ENCODE results near the gene EBLN2. TPM values are rescaled to one million over a fixed set of nuclear protein-coding genes. Genes with fewer than 3 reads are reported as not detected.
A peak's percentile ranks its signal among the peaks of the same experiment; 100 is the strongest.

Gene EBLN2
- total RNA-seq, 1 experiment from 2014 or later, result 5.5 TPM

GRCh38 chr3:73094129-73094528 lies 32.7 kb downstream of the EBLN2 start:
- Mint-ChIP-seq H3K4me1 (ENCODE audit: insufficient read depth, unreplicated experiment) (peaks cover 6% of the 10 kb centered on the region), H3K9me3 (ENCODE audit: unreplicated experiment) (no peaks in the 10 kb centered on the region), H3K36me3 (ENCODE audit: insufficient read depth, unreplicated experiment) (no peaks in the 10 kb centered on the region), H3K4me3 (ENCODE audit: unreplicated experiment) (peak overlapping the region; percentile 33), H3K27me3 (ENCODE audit: insufficient read depth, unreplicated experiment) (no peaks in the 10 kb centered on the region), H3K27ac (ENCODE audit: low read depth, unreplicated experiment) (no peak overlapping the region)
- CTCF ChIA-PET, result interaction anchor here (0.6 to 9.4 kb wide), 4 partner anchors 30 to 1267 kb away, joined by 3 to 151 read pairs (median 70); no protein-coding TSS in a partner anchor
- TF ChIP-seq, protein P1, sequence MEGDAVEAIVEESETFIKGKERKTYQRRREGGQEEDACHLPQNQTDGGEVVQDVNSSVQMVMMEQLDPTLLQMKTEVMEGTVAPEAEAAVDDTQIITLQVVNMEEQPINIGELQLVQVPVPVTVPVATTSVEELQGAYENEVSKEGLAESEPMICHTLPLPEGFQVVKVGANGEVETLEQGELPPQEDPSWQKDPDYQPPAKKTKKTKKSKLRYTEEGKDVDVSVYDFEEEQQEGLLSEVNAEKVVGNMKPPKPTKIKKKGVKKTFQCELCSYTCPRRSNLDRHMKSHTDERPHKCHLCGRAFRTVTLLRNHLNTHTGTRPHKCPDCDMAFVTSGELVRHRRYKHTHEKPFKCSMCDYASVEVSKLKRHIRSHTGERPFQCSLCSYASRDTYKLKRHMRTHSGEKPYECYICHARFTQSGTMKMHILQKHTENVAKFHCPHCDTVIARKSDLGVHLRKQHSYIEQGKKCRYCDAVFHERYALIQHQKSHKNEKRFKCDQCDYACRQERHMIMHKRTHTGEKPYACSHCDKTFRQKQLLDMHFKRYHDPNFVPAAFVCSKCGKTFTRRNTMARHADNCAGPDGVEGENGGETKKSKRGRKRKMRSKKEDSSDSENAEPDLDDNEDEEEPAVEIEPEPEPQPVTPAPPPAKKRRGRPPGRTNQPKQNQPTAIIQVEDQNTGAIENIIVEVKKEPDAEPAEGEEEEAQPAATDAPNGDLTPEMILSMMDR (IDR thresholded peaks at IDR 0.05; ENCODE audit: unreplicated experiment), result peak; percentile 31
- peak; percentile 65 for DNase-seq (ENCODE audit: unreplicated experiment)
- intact Hi-C loops (cut with micrococcal nuclease), result no loop called here
- POLR2A ChIA-PET, result interaction anchor here (0.6 kb wide), 1 partner anchor 387 kb away, joined by 3 read pairs; no protein-coding TSS in a partner anchor
- no TSS peak for BruUV-seq (replicated peaks)

GRCh38 chr3:73094951-73095350 lies 33.5 kb downstream of the EBLN2 start:
- ChIA-PET POLR2A (interaction anchor here (0.6 kb wide), 1 partner anchor 386 kb away, joined by 3 read pairs; no protein-coding TSS in a partner anchor), CTCF (interaction anchor here (0.7 to 9.4 kb wide), 10 partner anchors 10 to 424 kb away, joined by 3 to 151 read pairs (median 3); no protein-coding TSS in a partner anchor)
- Mint-ChIP-seq H3K4me3 (ENCODE audit: unreplicated experiment) (no peak overlapping the region), H3K9me3 (ENCODE audit: unreplicated experiment) (no peaks in the 10 kb centered on the region), H3K36me3 (ENCODE audit: insufficient read depth, unreplicated experiment) (no peaks in the 10 kb centered on the region), H3K27ac (ENCODE audit: low read depth, unreplicated experiment) (no peak overlapping the region), H3K27me3 (ENCODE audit: insufficient read depth, unreplicated experiment) (no peaks in the 10 kb centered on the region), H3K4me1 (ENCODE audit: insufficient read depth, unreplicated experiment) (peaks cover 6% of the 10 kb centered on the region)
- intact Hi-C loops (cut with micrococcal nuclease), result no loop called here
- BruUV-seq (replicated peaks), result no TSS peak
- TF ChIP-seq, protein P1 (IDR thresholded peaks at IDR 0.05; ENCODE audit: unreplicated experiment), result no peak
- DNase-seq (ENCODE audit: unreplicated experiment), result no peak

GRCh38 chr3:73096169-73096568 lies 34.7 kb downstream of the EBLN2 start:
- no peak overlapping the region for H3K27ac Mint-ChIP-seq (ENCODE audit: low read depth, unreplicated experiment)
- H3K27me3 Mint-ChIP-seq (ENCODE audit: insufficient read depth, unreplicated experiment), result no peaks in the 10 kb centered on the region
- TF ChIP-seq, protein P1 (IDR thresholded peaks at IDR 0.05; ENCODE audit: unreplicated experiment), result no peak
- H3K9me3 Mint-ChIP-seq (ENCODE audit: unreplicated experiment), result no peaks in the 10 kb centered on the region
- H3K36me3 Mint-ChIP-seq (ENCODE audit: insufficient read depth, unreplicated experiment), result no peaks in the 10 kb centered on the region
- H3K4me3 Mint-ChIP-seq (ENCODE audit: unreplicated experiment), result no peak overlapping the region
- DNase-seq (ENCODE audit: unreplicated experiment), result no peak
- intact Hi-C loops (cut with micrococcal nuclease), result no loop called here
- ChIA-PET CTCF (interaction anchor here (0.7 to 9.4 kb wide), 9 partner anchors 10 to 408 kb away, joined by 3 to 151 read pairs (median 5); no protein-coding TSS in a partner anchor), POLR2A (no interaction called here)
- BruUV-seq (replicated peaks), result no TSS peak
- H3K4me1 Mint-ChIP-seq (ENCODE audit: insufficient read depth, unreplicated experiment), result peaks cover 6% of the 10 kb centered on the region

DNA sequence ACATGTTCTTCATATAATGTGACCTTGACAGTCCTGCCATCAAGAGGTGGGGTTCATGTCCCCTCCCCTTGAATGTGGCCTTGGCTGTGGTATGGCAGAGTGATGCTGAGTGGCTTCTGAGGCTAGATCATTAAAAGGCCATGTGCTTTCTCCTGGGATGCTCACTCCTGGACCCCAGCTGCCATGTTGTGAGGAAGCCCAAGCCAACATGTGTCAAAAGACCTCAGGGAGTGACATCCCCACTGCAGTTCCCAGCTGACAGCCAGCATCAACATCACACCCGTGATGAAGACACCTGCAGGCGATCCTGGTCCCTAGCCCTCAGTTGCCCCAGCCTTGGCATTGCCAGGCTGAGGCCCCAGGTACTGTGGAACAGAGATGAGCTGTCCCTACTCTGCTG lies 36.6 kb downstream of the EBLN2 start:
- H3K4me3 Mint-ChIP-seq (ENCODE audit: unreplicated experiment), result no peak overlapping the region
- POLR2A ChIA-PET, result no interaction called here
- CTCF ChIA-PET, result interaction anchor here (1.0 to 9.4 kb wide), 3 partner anchors 288 to 406 kb away, joined by 4 to 151 read pairs (median 135); no protein-coding TSS in a partner anchor
- TF ChIP-seq, protein P1 (IDR thresholded peaks at IDR 0.05; ENCODE audit: unreplicated experiment), result no peak
- H3K4me1 Mint-ChIP-seq (ENCODE audit: insufficient read depth, unreplicated experiment), result peaks cover 6% of the 10 kb centered on the region
- BruUV-seq (replicated peaks), result no TSS peak
- H3K9me3 Mint-ChIP-seq (ENCODE audit: unreplicated experiment), result no peaks in the 10 kb centered on the region
- no peaks in the 10 kb centered on the region for H3K36me3 Mint-ChIP-seq (ENCODE audit: insufficient read depth, unreplicated experiment)
- intact Hi-C loops (cut with micrococcal nuclease), result no loop called here
- no peak overlapping the region for H3K27ac Mint-ChIP-seq (ENCODE audit: low read depth, unreplicated experiment)
- H3K27me3 Mint-ChIP-seq (ENCODE audit: insufficient read depth, unreplicated experiment), result no peaks in the 10 kb centered on the region
- no peak for DNase-seq (ENCODE audit: unreplicated experiment)
